ENCODE measurements around the gene RBBP8. TPM values are rescaled to one million over a fixed set of nuclear protein-coding genes. Genes with fewer than 3 reads are reported as not detected.

The RBBP8 gene
- total RNA-seq, 1 experiment from 2014 or later = 65.2 TPM

- H3K36me3 Mint-ChIP-seq (ENCODE audit: insufficient read depth in 1 of 3, low read depth in 3 of 3) = peaks cover 6 to 67% (median 39%) of the 10 kb centered on the region in 3 experiments; a peak in 6 of 7 replicates
- Histone ChIP-seq H3K27ac (ENCODE audit: insufficient read length, low read depth, low read length) (no peak overlapping the region), H4K20me1 (ENCODE audit: control insufficient read depth, insufficient read depth, insufficient read length) (no peaks in the 10 kb centered on the region), H4K8ac (replicated peaks; ENCODE audit: insufficient read length, low read depth, low read length) (no peak overlapping the region), H3K23me2 (ENCODE audit: insufficient read length, low read depth, low read length, poor library complexity, severe bottlenecking) (no peaks in the 10 kb centered on the region), H2BK120ac (ENCODE audit: low read depth, low read length, poor library complexity, severe bottlenecking) (no peak overlapping the region), H3K79me2 (ENCODE audit: insufficient read depth, low read length) (no peaks in the 10 kb centered on the region), H2BK15ac (ENCODE audit: low read depth, low read length) (no peak overlapping the region), H2AFZ (ENCODE audit: low read length) (no peak overlapping the region), H3K4ac (ENCODE audit: low read depth, low read length) (no peak overlapping the region), H3K4me1 (ENCODE audit: insufficient read depth, low read length) (no peaks in the 10 kb centered on the region), H3K79me1 (ENCODE audit: insufficient read depth, low read depth, low read length, poor library complexity, severe bottlenecking) (no peaks in the 10 kb centered on the region), H2BK12ac (ENCODE audit: insufficient read length, low read depth, low read length) (no peak overlapping the region), H4K5ac (ENCODE audit: insufficient read length, low read depth, low read length) (no peak overlapping the region), H2BK20ac (ENCODE audit: low read depth, low read length, poor library complexity, severe bottlenecking) (no peak overlapping the region), H3K27me3 (ENCODE audit: insufficient read depth, low read length) (no peaks in the 10 kb centered on the region), H2AK5ac (ENCODE audit: insufficient read length, low read length) (no peak overlapping the region), H3K9ac (ENCODE audit: extremely low read depth, insufficient read length, low read length) (no peak overlapping the region), H3K4me2 (ENCODE audit: insufficient read depth, insufficient read length, low read length) (no peak overlapping the region), H4K91ac (ENCODE audit: insufficient read length, low read depth, low read length) (no peak overlapping the region), H3K9me3 (ENCODE audit: control insufficient read depth, low read depth, low read length) (no peaks in the 10 kb centered on the region), H3K18ac (ENCODE audit: insufficient read length, low read depth, low read length) (no peak overlapping the region), H3K56ac (ENCODE audit: insufficient read length, low read depth, low read length) (no peak overlapping the region), H3K23ac (ENCODE audit: insufficient read length, low read depth, low read length) (no peak overlapping the region), H3K14ac (ENCODE audit: insufficient read depth, low read length) (no peak overlapping the region), H3T11ph (ENCODE audit: low read length) (no peak overlapping the region), H2BK5ac (ENCODE audit: insufficient read length, low read length) (no peak overlapping the region)
- no peak overlapping the region; a peak in 1 of 7 replicates for H3K27ac Mint-ChIP-seq
- DNase-seq = no peak
- no peaks in the 10 kb centered on the region for H3K27me3 Mint-ChIP-seq (ENCODE audit: low read depth)
- no peak overlapping the region for H3K4me3 Mint-ChIP-seq
- no peaks in the 10 kb centered on the region for H3K9me3 Mint-ChIP-seq
- H3K4me1 Mint-ChIP-seq = no peaks in the 10 kb centered on the region
- TF ChIP-seq, protein P1, sequence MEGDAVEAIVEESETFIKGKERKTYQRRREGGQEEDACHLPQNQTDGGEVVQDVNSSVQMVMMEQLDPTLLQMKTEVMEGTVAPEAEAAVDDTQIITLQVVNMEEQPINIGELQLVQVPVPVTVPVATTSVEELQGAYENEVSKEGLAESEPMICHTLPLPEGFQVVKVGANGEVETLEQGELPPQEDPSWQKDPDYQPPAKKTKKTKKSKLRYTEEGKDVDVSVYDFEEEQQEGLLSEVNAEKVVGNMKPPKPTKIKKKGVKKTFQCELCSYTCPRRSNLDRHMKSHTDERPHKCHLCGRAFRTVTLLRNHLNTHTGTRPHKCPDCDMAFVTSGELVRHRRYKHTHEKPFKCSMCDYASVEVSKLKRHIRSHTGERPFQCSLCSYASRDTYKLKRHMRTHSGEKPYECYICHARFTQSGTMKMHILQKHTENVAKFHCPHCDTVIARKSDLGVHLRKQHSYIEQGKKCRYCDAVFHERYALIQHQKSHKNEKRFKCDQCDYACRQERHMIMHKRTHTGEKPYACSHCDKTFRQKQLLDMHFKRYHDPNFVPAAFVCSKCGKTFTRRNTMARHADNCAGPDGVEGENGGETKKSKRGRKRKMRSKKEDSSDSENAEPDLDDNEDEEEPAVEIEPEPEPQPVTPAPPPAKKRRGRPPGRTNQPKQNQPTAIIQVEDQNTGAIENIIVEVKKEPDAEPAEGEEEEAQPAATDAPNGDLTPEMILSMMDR (conservative IDR thresholded peaks at IDR 0.05) = no peak
- 100% methylated on average over 1 of the region's 3 CpGs for WGBS (ENCODE audit: extremely low coverage, insufficient read length, low lambda C conversion rate)
Observed at GRCh38 chr18:23003289-23003688, 70.2 kb downstream of the RBBP8 start.

Data from H9 (cell line).